Nucleus accumbens (tissue), 56 donors: ENCODE data around the gene TESMIN.

Source experiments
- DNase-seq, 56 donors: peaks; one replicate each; lab custom pipeline; 2025; lab: John Stamatoyannopoulos, UW

The TESMIN gene

DNA sequence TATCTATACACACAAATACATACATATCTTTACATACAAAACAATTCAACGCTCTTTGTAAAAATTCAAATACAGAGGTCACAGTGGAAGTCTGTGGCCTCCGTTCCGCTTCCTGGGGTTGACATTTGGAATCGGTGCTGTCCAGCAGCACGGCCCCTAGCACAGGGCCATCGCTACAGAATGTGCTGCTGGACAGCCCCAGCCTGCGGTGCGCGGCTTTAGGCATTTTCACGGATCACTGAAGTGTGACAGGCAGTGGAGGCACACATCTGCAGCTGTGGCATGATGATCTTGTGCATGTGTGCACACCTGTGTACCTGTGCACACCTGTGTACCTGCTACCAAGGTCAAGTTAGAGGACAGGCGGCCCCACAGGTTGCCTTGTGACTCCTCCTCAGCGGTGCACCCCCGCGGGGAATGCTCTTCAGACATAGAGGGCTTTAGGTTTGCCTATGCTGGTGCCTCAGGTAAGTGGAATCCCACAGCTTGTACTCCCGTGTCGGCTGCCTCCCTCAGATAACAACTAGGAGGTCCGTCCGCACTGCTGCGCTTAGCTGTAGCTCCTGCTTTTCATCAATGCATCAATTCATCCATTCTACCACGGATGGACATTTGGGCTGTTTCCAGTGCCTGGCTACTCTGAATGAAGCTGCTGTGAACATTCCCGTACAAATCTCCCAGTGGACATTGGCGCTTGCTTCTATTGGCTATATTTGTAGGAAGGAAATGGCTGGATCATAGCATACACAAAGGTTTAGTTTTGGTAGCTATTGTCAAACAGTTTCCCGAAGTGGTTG is 37.1 kb downstream of the TESMIN start:
- peak in 8 of 56 donors; percentile 2 to 13 (median 7) for DNase-seq

DNA sequence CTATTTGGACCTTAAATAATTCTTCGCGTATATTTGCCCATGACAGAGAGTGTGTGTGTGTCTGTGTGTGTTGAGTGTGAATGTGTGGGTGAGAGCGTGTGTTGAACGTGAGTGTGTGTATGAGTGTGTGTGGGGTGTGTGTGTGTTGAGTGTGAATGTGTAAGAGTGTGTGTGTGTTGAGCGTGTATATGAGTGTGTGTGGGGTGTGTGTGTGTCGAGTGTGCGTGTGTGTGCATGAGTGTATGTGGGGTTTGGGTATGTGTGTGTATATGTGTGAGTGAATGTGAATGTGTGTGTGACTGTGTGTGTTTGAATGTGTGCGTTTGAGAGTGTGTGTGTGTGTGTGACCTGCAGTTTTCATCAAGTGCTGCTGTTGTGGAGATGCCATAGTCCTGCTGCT is 40.2 kb downstream of the TESMIN start:
- no peak for DNase-seq

DNA sequence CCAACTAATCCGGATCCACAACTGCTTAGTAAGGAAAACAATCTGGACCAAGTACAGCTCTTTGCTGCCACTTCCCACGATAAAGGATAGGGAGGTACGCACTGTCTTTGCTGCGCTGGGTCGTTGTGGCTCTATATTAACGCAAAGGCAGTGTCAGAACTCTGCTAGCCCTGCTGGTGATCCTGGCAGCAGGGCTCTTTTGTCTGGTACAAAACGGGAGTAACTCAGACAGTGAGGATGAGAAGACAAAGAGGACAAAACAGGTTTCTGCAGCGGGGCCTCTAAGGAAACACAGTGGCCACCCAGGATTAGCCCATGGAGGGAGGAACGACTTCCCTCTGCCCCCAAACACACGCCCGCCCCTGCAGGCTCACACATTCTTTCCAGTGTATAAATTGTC is 40.9 kb downstream of the TESMIN start:
- DNase-seq: no peak

DNA sequence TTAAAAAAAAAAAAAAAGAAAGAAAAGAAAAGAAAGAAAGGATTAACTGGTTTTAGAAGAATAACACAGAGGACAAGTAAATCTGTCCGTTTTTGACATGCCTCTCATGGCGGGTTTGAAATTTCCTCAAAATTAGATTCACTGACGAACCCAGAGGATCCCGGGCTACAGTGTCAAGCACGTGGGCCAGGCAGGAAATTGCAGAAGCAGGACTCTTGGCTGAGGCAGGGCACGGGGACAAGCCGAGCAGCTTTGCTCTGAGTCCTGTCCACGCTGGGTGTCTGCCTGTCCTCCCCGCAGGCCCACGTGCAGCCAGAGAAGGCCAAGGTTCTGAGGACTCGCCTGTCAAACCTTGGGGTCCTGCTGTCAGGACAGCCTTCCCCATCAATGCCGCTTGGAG is 42.3 kb downstream of the TESMIN start:
- DNase-seq: no peak

DNA sequence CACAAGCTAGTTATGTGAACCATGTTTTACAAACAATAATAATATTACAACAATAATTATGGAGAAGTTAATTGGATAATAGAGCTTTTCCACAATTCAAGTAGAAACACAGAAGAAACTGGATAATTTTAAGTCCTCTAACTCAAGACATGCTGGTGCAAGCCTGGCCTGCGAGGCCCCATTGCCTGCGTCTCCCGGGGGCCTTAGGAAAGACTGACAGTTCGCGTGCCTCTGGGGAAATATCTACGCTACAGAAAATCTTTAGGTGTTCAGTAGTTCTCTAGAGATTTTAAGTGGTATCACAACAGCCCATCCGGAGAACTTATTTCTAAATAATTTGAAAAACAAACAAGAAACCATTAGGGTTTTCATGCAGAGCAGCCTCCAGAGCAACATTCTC is 43.8 kb downstream of the TESMIN start:
- no peak for DNase-seq

DNA sequence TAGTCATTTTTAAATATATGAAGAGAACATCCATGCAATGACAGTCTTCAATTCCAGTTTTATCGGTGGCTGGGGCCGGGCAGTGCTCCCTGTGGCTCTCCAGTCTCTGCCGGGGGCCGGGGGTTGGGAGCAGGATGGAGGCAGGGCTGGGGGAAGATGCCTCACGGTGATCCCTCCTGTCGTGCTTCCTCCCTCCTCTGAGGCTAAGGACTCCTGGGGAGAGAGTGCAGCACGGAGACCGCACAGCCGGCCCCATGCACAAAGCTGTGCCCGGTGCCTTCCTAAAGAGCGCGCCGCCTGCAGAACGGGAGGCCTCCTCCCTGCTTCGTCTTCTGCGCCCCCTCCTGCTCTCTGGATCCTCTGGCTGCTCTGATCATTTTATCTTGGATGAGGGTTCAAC is 46.4 kb downstream of the TESMIN start:
- no peak for DNase-seq

DNA sequence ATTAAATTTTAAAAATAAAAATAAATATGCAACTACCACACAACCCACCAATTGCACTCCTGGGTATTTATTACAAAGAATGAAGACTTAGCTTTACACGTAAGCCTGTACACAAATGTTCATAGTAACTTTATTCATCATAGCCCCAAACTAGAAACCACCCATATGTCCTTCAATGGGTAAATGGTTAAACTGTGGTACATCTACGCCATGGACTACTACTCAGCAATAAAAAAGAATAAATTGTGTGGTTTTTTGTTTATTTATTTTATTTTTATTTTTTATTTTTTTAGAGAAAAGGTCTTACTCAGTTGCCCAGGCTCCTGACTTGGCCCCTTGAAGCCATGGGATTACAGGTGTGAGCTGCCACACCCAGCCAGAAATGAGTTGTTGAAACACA is 52.3 kb downstream of the TESMIN start:
- DNase-seq: no peak

DNA sequence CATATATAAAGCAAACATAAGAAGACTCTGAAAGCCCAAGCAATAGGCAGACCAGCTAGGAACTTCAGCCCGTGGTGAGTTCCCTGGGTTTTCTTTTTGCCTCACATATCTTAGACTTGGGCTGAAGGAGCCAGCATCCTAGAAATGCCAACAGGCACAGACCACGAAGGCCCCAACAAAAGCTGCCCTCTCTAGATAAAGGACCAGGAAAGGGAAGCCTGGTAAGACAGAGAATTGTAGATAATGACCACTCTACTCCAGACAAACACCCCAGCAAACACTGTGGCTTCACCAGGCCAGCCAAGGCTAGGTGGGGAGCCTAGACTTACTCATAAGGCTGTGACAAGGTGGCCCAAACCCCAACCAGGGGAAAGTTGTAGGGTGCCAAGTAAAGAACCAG is 55.8 kb downstream of the TESMIN start:
- DNase-seq: no peak

DNA sequence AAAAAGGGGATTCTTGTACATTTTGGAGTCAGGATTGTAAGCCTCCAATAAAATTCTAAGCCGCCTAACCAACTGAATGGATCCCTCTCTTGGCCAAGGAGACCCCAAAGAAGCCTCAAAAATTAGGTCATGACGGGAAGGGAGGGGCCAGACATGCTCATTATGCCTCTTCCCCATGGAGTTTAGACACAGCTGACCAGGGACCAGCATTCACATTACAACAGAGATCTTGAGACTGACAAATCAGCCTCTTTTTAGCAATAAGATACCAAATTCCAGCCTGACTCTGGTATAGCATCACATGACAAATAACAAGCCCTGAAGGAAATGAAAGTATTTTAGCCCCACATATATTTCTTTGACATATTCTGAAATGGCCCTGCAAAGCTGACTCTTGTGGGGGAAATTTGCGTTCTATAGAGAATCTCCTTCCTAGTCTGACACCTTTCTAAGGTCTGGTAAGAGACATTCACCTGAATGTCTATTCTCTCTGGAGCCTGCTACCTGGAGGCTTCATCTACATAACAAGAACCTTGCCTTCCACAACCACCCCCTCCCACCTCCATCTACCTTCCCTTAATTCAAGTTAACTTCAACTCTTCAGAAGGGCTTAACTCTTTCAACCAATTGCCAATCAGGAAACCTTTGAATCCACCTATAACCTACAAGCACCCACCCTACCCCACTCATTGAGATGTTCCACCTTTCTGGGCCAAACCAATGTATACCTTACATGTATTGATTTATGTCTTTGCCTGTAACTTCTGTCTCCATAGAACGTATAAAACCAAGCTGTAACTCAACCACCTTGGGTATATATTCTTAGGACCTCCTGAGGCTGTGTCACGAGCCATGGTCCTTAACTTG is 56.7 kb downstream of the TESMIN start:
- DNase-seq: no peak

DNA sequence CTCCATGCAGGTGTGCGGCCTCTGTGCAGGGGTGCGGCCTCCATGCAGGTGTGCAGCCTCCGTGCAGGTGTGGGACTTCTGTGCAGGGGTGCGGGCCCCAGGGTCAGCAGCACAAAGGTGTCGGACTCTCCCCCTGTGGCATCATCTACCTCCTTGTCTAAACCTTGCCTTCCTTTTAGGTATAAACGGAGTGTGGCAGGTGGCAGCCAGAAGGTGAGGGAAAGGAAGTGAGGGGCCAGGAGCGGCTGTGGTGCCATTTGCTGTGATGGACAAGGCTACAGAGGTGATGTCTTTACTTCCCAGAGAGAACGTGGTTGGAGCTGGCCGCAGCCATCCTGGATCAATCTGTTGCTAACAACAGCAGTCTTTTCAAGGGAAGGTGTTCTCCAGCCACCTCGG is 57.8 kb downstream of the TESMIN start:
- no peak for DNase-seq

DNA sequence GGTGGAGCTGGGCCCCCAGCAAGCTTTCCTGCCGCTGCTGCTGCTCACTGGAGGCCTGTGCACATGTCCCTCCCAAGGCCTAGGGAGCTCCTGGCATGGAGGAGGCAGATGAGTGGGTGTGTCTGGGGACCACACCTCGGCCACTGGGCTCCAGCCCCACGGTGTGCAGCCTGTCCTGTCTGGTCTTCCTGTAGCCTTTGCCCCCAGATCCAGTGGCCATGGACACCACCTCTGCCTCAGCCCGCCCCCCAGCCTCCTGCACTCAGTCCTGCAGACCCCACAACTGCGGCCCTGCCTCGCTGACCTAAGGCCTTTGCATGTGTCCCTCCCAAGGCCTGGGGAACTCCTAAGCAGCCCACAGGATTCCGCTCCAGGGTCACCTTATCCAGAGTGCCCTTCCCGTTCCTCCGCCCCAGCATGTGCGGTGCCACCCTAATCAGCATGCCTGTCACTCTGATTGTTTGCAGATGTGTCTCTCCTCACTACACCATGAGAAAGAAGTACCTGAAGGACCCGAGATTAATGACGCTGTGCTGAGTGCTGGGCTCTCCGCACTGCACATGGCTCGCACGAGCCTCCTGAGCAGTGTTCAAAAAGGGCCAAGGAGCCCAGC is 58.3 kb downstream of the TESMIN start:
- DNase-seq: no peak

DNA sequence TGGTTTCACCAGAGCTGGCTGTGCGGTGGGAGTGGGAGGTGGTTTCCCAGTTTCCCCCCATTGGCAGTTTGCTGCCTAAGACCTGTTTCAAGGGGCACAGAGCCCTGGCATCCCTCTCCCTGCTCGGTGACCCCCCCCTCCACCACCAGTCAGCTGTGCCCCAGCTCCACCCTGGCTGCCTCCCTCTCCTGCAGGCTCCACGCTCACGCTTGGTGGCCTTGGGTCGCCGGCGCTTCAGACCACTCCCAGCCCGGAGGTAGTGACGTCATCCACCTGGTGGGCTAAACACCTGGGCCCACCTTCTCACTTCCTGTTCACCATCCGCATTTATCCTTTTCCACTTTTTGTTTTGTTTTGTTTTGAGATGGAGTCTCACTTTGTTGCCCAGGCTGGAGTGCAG is 59.2 kb downstream of the TESMIN start:
- no peak for DNase-seq

DNA sequence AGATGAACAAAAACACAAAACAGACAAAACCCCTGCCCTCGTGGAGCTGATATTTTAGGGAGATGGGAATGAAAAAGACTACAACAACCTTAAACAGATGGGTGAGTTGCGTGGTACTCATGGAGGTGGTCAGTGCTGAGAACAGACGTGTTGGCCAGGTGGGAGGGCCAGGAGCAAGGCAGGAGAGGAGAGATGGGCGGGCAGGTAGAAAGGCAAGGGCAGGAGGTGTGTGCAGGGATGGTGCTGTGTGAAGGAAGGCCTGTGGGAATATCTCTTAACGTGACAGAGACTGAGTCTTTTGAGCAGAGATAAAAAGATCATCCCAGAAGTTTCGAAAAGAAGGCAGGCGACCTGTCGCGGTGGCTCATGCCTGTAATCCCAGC is 59.9 kb downstream of the TESMIN start:
- no peak for DNase-seq

DNA sequence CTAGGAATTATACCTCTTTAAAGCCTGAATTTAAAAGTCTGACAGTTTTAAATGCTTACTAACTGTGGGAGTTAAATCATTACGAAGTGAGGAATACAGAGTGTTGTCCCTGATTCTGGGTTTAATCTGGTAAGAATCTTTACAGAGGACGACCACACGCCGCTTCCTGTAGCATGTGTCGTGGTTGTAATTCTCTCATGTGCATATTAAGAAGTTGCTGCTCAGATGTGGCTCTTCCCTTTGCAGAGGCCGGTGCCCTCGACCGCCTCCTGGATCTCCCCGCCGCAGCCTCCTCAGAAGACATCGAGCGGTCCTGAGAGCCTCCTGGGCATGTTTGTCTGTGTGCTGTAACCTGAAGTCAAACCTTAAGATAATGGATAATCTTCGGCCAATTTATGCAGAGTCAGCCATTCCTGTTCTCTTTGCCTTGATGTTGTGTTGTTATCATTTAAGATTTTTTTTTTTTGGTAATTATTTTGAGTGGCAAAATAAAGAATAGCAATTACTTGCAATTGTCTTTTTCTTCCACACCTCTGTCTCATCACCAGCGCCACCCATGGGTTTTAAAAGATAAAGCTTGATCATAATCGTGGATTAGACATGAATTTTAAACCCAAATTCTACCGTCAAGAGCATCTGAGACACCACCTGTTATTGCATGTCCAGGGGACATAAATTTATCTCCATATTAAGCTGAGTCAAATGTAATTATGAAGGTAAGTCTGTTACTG is 60.5 kb downstream of the TESMIN start:
- DNase-seq: no peak

DNA sequence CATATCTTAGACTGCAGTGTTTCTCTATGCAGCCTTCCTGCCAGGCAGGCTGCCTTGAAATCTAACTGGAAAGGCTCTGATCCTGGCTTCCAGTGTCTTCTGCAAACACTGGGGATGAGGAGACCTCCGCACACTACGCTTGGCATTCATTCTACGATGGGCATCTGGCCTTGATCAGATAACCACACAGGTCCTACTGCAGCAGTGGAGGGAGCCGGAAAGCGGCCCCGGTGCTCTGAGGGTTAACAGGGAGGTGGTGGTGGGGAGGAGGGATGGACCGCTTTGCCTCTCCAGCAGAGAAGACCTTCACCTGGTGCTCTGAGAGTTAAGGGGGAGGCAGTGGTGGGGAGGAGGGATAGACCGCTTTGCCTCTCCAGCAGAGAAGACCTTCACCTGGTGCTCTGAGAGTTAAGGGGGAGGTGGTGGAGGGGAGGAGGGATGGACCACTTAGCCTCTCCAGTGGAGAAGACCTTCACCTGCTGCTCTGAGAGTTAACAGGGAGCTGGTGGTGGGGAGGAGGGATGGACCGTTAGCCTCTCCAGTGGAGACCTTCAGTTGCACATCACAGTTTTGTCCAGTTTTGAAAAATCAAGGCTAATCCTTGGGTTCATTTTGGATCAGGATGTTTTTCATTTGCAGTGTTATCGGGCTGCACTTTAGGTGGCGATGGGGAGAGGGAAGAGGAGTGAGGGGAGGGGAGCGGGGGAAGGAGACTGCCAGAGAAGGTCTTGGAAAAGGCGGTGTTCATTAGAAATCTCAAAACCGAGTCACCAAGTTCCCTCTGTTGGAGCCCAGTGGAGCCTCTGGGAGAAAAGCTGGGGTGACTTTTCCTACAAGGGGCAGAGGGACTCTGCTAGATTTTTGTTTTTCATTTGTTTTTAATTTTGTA is 61.3 kb downstream of the TESMIN start:
- DNase-seq: no peak

DNA sequence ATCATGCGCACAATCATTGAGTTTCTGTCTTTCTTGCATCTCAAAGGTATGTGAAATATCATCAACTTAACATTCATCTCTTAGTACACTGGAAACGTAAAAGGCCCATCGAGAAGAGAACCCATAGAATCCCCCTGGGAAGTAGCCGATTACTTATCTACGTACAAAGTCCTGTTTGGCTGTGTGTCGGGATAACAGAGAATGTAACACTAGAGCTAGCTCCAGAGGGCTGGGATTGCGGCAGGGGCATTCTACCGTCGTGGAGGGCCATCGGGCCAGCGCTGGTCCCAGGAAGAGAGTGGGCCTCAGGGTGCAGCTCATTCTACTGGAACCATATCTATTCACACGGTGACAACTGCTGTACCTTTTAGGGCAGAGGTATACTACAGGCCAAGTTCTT is 62.4 kb downstream of the TESMIN start:
- no peak for DNase-seq

DNA sequence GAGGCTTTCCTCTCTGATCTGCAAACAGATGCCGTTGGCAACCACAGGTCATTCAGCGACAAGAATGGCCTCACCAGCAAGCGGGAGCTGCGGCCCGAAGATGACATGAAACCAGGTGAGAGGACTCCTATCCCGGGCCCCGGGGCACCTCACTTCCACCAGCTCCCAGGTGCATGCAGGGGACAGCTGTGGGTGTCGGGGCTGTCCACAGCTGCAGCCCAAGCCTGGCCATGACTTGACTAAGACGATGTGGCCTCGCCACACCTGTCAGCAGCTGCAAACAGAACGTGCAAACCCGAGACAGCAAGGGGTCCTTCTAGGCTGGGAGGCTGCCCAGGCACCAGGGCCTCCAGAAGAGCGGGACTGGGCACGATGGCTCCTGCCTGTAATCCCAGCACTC is 63.3 kb downstream of the TESMIN start:
- no peak for DNase-seq

DNA sequence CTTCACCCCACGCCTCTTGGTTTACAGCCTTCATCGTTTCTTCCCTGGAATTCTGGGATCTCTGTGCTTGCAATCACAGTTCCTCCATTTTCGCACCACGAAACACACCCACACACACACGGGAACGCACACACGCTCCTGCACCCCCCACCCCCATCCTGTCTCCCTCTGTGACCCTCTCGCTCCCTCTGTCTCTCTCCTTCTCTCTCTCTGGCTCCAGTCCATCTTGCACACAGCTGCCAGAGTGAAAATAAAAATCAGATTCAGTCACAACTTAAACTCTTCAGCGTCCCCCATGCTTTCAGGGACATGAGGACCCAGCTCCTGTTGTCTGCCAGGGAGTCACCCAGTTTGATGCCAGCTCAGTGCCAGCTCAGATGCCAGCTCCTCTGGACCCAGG is 64.0 kb downstream of the TESMIN start:
- no peak for DNase-seq

DNA sequence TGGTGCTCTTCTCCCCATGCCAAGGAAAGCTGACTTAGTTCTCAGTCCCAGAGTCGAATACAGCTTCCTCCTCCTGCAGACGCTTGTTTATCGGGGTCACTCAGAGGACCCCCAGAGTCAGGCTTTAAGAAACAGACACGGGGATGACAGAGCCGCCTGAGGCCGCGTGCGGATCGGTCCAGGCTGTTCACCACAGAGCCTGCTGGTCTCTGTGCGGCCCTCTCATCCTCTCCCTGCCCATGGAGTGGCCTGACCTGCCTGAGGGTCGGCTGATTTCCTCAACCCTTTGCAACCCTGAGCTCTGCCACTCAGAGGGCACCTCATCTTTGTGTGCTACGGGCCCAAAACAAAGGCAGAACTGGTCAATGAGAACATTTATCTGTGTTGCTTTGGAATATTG is 64.8 kb downstream of the TESMIN start:
- DNase-seq: no peak
